ENCODE measurements around the gene HES3.
"Not testable (repeated sequence)": the region's sequence is repeated elsewhere in the genome, so short reads cannot be mapped to it uniquely, and the experiment has no call there.

Gene HES3

DNA sequence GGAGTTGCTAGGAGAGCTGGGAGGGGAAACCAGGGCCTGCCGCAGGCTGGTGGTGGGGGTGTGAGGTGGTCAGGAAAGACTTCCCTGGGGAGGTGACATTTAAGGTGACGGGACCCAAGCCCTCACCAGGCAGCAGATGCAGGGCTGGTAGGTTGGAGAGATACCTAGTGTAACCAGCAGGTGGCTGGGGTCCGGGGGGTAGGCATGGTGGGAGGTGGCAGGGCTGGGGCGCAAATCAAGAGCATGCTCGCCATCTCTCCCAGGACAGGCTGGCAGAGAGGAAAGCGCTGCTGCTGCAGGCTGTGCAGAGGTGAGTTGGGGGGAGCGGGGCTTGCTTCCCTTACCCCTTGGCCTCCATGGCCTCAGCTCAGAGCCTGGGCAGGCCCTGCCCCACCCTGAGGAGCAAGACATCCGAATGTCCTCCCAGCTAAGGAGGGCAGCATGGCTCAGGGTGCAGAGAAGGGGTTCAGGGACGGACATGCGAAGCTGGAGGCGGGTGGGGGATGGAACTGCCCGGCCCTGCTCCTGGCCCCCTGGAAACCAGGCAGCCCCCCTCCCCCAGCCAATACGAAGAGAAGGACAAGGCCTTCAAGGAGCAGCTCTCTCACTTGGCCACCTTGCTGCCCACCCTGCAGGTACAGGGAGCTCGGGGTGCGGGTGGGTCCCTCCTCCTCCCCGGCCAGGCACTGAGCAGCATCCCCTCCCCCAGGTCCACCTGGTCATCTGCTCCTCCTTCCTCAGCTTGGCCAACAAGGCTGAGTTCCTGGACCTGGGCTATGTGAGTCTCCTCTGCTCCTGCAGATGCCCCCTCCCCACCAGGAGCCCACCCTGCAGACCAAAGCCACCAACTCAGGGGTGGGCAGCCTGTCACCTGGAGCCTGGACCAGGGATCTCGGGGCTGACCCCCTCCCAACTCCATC, 34.1 kb upstream of the HES3 start:
- no peak overlapping the region for H3K4me3 Mint-ChIP-seq
- H3K9me3 Mint-ChIP-seq: no peaks in the 10 kb centered on the region
- H3K27me3 Mint-ChIP-seq: peaks cover 35% of the 10 kb centered on the region
- H3K4me1 Mint-ChIP-seq: peaks cover 2% of the 10 kb centered on the region
- DNase-seq (peak; percentile 25), ATAC-seq (peak; percentile 17)
- no peaks in the 10 kb centered on the region for H3K36me3 Mint-ChIP-seq (ENCODE audit: low read depth)
- no peak overlapping the region for H3K27ac Mint-ChIP-seq

DNA sequence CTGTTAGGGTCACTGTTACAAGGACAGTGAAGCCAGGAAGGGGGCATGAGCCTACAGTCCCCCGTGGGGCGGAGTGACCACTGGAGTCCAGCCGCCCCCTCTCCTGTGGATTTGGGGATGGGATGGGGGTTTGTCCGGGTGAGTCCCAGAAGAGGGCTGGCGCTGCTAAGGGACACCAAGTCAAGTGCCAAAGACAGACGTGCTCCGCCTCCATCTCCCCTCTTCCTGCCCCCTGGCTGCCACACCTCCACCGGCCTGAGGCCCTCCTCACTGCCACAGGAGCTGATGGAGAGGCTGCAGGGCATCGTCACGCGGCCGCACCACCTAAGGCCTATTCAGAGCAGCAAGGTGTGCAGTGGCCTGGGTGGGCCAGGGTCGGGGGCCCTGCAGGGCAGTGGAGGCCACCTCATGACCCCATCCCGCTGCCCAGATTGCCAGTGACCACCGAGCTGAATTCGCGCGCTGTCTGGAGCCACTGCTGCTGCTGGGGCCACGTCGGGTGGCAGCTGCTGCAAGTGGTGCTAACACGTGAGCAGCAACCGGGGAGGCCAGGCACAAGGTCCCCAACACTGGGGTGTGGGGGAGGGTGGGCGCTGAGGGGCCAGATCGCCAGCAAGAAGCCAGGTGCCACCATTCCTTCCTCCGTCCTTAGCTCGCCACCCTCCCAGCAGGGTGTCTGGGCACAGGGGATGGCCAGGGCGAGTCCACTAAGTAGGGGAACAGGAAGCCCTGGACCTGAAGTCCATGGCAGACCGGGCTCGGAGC, 33.2 kb upstream of the HES3 start:
- no peak overlapping the region for H3K27ac Mint-ChIP-seq

DNA sequence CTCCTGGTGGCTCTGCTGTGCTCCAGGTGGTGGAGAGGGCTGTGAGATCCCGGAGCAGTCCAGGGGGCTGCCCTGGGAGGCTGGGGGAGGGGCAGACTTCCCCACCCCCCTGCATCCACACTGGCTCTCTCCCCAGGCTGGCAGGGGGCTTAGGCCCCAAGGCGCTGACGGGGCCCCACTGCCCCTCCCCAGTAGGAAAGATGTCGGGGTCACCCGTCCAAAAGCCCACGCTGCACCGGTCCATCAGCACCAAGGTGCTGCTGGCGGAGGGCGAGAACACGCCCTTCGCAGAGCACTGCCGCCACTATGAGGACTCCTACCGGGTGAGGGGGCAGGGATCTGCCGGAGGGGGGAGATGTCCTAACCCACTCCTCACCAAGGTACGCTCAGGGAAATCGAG, 32.2 kb upstream of the HES3 start:
- no peak overlapping the region for H3K27ac Mint-ChIP-seq
- peaks cover 2% of the 10 kb centered on the region for H3K4me1 Mint-ChIP-seq
- H3K36me3 Mint-ChIP-seq (ENCODE audit: low read depth): no peaks in the 10 kb centered on the region
- peaks cover 34% of the 10 kb centered on the region for H3K27me3 Mint-ChIP-seq
- H3K4me3 Mint-ChIP-seq: no peak overlapping the region
- no peaks in the 10 kb centered on the region for H3K9me3 Mint-ChIP-seq
- ATAC-seq: no peak
- DNase-seq: no peak

More for the DNA sequence above, 33.2 kb upstream of the HES3 start:
- H3K27me3 Mint-ChIP-seq: peaks cover 35% of the 10 kb centered on the region
- H3K4me3 Mint-ChIP-seq: no peak overlapping the region
- ATAC-seq (no peak), DNase-seq (no peak)
- no peaks in the 10 kb centered on the region for H3K9me3 Mint-ChIP-seq
- no peaks in the 10 kb centered on the region for H3K36me3 Mint-ChIP-seq (ENCODE audit: low read depth)
- peaks cover 2% of the 10 kb centered on the region for H3K4me1 Mint-ChIP-seq

DNA sequence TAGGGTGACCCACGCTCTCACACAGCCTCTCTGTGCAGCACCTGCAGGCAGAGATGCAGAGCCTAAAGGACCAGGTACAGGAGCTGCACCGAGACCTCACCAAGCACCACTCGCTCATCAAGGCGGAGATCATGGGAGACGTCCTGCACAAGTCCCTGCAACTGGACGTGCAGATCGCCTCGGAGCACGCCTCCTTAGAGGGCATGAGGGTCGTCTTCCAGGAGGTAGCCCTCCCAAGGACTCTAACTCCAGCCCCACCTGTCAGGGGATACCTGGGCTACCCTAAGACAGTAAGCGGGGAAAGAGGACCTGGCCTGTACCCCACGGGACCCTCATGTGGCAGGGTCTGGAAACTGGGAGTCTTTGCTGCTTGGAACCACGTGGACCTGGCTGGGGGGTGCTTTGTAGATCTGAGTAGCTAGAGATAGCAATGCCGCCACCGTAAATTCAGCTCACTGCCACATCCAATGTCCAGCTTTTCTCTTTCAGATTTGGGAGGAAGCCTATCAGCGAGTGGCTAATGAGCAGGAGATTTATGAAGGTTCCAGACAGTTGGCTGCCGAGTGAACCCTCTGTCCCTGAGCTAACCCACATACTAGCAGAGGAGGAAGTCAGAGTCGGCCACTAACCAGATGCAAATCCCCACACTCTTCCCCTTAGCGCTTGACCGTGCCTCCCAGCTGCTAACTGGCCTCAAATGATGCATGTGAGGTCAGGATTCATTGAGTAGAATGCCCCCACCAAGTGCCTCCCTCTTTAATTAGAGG, 31.6 kb upstream of the HES3 start:
- DNase-seq (no peak), ATAC-seq (no peak)
- peaks cover 30% of the 10 kb centered on the region for H3K27me3 Mint-ChIP-seq

DNA sequence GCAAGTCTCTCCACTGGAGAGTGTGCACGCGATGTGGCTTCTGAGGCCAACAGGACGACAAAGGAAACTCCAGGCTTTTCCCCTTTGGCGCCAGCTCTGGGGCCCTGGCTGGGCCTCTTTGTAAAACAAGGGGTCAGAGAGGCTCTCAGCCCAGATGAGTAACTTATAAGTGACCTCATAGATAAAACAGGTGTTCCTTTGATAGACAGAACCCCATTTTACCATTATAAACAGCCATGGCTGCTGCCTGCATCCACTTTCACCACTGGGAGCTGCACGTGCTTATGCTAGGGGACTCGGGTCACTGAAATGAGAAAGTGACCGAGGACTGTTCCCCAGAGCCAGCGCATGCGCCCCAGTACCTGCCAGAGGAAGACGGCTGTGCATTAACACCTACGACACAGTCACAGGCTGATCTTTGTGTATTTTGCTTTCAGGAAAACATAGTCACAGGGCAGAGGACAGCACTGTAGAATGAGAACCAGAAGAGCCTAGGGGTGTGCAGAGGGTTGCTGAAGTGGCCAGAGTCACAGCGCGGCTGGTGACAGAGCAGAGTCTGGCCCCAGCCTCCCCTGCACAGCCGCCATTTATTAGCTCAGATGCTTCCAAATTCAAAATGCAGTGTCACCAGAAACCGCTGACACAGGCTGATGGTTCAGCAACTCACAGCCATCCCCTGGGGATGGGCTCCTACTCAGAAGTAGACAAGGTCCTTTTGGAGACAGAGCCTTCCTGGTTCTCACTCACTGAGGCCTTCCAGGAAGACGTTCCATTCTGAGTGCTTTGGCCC, 25.4 kb upstream of the HES3 start:
- Mint-ChIP-seq H3K36me3 (ENCODE audit: low read depth) (peaks cover 16% of the 10 kb centered on the region), H3K27ac (no peak overlapping the region), H3K27me3 (peaks cover 4% of the 10 kb centered on the region), H3K9me3 (no peaks in the 10 kb centered on the region), H3K4me1 (no peaks in the 10 kb centered on the region), H3K4me3 (no peak overlapping the region)
- ATAC-seq (no peak), DNase-seq (no peak)

More for the DNA sequence above, 31.6 kb upstream of the HES3 start:
- H3K9me3 Mint-ChIP-seq: no peaks in the 10 kb centered on the region
- no peak overlapping the region for H3K4me3 Mint-ChIP-seq
- no peaks in the 10 kb centered on the region for H3K4me1 Mint-ChIP-seq
- no peaks in the 10 kb centered on the region for H3K36me3 Mint-ChIP-seq (ENCODE audit: low read depth)
- H3K27ac Mint-ChIP-seq: no peak overlapping the region

DNA sequence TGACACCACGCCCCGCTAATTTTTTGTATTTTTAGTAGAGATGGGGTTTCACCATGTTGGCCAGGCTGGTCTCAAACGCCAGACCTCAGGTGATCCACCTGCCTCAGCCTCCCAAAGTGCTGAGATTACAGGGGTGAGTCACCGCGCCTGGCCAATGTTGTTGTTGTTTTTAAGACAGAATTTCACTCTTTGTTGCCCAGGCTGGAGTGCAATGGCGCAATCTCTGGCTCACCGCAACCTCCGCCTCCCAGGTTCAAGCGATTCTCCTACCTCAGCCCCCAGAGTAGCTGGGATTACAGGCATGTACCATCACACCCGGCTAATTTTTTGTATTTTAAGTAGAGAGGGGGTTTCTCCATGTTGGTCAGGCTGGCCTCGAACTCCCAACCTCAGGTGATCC, 24.3 kb upstream of the HES3 start:
- H3K27ac Mint-ChIP-seq: not testable (repeated sequence)
- H3K36me3 Mint-ChIP-seq (ENCODE audit: low read depth): peaks cover 24% of the 10 kb centered on the region

DNA sequence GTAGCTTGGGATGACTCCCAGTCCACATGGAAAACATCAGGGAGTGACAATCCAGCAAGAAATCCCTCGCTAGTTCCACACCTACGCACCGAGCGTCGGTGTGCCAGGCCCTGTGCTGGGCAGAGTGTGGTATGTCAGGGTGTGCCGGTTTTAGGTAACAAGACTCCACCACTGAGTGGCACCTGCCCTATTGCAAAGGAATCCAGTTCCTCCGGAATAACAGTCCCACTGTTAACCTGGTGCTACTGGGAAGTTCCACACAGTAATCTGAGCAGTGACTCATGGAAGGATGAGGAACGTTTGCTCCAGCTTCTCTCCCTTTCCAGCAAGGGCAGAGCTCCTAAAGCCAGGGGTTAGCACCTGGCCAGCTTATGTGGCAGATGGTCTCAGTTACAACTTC, 23.7 kb upstream of the HES3 start:
- H3K27ac Mint-ChIP-seq: no peak overlapping the region
- no peaks in the 10 kb centered on the region for H3K4me1 Mint-ChIP-seq
- H3K9me3 Mint-ChIP-seq: no peaks in the 10 kb centered on the region
- no peaks in the 10 kb centered on the region for H3K27me3 Mint-ChIP-seq
- ATAC-seq (no peak), DNase-seq (no peak)
- peaks cover 29% of the 10 kb centered on the region for H3K36me3 Mint-ChIP-seq (ENCODE audit: low read depth)
- H3K4me3 Mint-ChIP-seq: no peak overlapping the region

More for the DNA sequence above, 24.3 kb upstream of the HES3 start:
- DNase-seq, H3K9me3 Mint-ChIP-seq, ATAC-seq, H3K4me3 Mint-ChIP-seq, H3K4me1 Mint-ChIP-seq, H3K27me3 Mint-ChIP-seq: not testable (repeated sequence)

DNA sequence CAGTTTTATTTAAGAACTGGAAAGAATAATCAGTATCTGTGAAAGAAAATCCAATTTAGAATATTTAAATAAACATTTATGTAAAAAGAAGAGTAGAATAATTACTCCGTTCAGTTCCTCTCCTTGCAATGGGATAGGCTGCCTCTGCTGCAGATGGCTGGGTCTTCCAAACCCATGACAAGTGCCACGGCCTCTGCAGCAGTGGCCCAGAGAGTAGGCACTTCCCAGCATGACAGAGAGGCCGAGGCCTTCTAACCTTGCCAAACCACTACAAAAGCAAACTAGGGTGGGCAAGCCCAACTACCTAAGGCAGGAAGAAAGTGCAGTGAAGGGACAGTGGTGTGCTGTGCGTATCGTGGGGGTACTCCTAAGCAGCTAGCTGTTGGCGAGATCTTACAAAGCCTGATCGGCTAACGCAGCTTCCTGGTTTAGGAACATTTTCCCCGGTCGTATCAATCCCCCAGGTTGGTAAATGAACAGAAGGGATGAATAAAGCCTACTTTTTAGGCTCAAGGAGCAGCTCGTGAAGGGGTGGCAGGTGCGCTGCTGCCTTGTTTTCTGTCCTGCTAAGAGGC, 22.7 kb upstream of the HES3 start:
- no peak for ATAC-seq
- H3K4me1 Mint-ChIP-seq: no peaks in the 10 kb centered on the region
- no peak overlapping the region for H3K27ac Mint-ChIP-seq
- H3K4me3 Mint-ChIP-seq: no peak overlapping the region
- H3K9me3 Mint-ChIP-seq: no peaks in the 10 kb centered on the region
- no peaks in the 10 kb centered on the region for H3K27me3 Mint-ChIP-seq
- no peak for DNase-seq
- peaks cover 37% of the 10 kb centered on the region for H3K36me3 Mint-ChIP-seq (ENCODE audit: low read depth)

DNA sequence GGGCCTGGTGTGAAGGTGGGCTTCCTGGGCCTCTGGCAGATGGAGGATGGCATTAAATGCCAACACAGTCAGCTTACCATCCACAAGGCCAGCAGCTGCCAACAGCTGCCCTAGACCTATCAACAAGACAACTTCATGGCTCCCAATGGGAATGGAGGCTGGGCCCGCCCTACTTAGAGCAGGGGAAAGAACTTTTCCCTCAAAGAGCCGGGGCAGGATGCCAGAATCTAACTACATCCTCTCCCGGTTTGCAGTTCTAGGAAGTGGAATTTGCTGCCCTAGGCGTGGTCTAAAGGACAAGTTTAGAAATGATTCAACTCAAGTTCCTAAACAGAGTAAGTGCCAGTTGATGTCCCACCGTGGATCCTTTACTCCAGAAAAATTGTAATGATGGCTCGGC, 21.3 kb upstream of the HES3 start:
- no peak for ATAC-seq
- Mint-ChIP-seq H3K27me3 (no peaks in the 10 kb centered on the region), H3K9me3 (no peaks in the 10 kb centered on the region), H3K36me3 (ENCODE audit: low read depth) (peaks cover 45% of the 10 kb centered on the region), H3K4me3 (no peak overlapping the region), H3K27ac (no peak overlapping the region), H3K4me1 (no peaks in the 10 kb centered on the region)
- DNase-seq: no peak

DNA sequence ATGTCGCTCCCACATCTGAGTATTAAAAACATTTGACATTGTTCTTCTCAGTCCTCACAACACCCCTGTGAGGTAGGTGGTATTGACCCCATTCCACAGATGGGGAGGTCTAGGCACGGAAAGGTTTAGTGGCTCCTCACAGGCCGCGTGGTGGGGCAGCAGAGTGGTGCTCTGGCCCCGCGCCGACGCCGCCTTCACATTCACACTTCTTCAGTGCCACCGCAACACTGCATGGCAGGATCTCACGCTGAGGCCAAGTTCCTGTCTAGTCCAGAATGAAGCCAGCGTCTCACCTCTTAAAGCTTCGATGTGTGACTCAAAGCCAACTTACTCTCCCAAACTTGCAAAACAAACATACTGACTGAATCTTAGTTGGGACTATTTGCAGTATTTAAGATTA, 20.4 kb upstream of the HES3 start:
- no peak for ATAC-seq
- H3K4me1 Mint-ChIP-seq: no peaks in the 10 kb centered on the region

DNA sequence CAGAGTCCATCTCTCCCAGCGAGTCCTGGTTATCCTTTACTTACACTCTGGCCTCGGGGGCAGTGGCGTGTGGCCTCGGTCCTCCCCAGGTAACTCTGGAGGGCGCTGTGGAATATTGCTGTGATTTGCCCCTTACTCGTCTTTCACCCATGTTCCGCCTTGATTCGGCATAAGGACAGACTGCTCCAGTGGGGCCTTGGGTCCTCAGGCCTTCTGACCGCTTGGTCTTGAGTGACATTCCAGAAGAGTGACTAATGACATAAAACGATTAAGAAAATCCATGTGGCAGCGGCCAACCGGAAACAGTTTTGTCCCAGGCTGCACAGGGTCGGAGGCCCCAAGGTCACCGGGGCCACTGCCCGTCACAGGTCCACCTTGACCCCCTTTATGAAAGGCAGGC, 19.3 kb upstream of the HES3 start:
- Mint-ChIP-seq H3K9me3 (no peaks in the 10 kb centered on the region), H3K27ac (no peak overlapping the region), H3K4me1 (no peaks in the 10 kb centered on the region), H3K27me3 (no peaks in the 10 kb centered on the region), H3K36me3 (ENCODE audit: low read depth) (peaks cover 49% of the 10 kb centered on the region), H3K4me3 (no peak overlapping the region)
- DNase-seq (no peak), ATAC-seq (no peak)

More for the DNA sequence above, 20.4 kb upstream of the HES3 start:
- H3K4me3 Mint-ChIP-seq: no peak overlapping the region
- no peak overlapping the region for H3K27ac Mint-ChIP-seq
- DNase-seq: no peak
- peaks cover 49% of the 10 kb centered on the region for H3K36me3 Mint-ChIP-seq (ENCODE audit: low read depth)
- no peaks in the 10 kb centered on the region for H3K27me3 Mint-ChIP-seq
- H3K9me3 Mint-ChIP-seq: no peaks in the 10 kb centered on the region

DNA sequence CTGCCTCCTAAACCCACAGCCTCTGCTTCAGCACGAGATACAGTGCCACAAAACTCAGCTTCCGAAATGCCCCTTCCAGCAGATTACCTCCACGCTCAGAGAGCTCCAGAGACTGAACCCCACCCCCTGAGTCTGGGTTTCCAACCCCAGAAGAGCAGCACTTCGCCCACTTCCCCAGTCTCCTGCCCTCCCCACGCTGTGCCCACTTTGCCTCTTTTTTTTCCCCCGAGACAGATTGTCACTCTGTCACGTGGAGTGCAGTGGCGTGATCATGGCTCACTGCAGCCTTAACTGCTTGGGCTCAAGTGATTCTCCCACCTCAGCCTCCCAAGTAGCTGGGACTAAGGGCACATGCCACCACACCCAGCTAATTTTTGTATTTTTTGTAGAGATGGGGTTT, 18.3 kb upstream of the HES3 start:
- Mint-ChIP-seq H3K27me3 (no peaks in the 10 kb centered on the region), H3K36me3 (ENCODE audit: low read depth) (peaks cover 52% of the 10 kb centered on the region), H3K4me1 (no peaks in the 10 kb centered on the region), H3K9me3 (no peaks in the 10 kb centered on the region), H3K27ac (no peak overlapping the region), H3K4me3 (no peak overlapping the region)
- ATAC-seq: no peak
- DNase-seq: no peak

DNA sequence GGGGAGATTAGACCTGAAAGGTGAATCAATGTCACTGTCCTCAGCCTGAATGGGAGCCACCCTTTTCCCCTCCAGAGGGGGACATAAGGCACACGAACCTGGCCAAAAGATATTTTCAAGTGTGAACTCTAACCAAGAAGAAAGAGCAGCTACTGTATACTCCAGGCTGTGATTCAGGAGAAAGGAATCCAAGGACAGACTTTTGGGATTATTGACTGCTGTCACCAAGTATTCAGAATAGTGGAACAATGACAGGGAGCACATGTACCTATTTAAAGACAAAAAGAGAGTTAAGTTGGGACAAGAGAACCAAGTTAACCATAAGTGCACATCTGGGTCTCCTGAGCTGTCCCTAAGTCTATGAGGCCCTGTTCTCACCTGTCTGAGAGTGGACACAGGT, 10.6 kb upstream of the HES3 start:
- Mint-ChIP-seq H3K27me3 (peaks cover 3% of the 10 kb centered on the region), H3K4me3 (no peak overlapping the region), H3K27ac (no peak overlapping the region), H3K36me3 (ENCODE audit: low read depth) (peaks cover 32% of the 10 kb centered on the region), H3K4me1 (peaks cover 17% of the 10 kb centered on the region), H3K9me3 (no peaks in the 10 kb centered on the region)
- DNase-seq: no peak
- ATAC-seq: no peak

Measured in activated naive CD8-positive, alpha-beta T cell treated with anti-CD3 and anti-CD28 coated beads, Interleukin-2, amount 50 U/mL, for 24 hours (primary cell).